Measurements from ENCODE around the gene PNLIPRP1. TPM values are rescaled to one million over a fixed set of nuclear protein-coding genes. Genes with fewer than 3 reads are reported as not detected.

PNLIPRP1 gene
- total and polyA plus RNA-seq, 10 of the 15 experiments (the other 5 are each of a cell fraction or from before 2014, with no cell fraction given) = 0.74 TPM; not detected in 9

DNA sequence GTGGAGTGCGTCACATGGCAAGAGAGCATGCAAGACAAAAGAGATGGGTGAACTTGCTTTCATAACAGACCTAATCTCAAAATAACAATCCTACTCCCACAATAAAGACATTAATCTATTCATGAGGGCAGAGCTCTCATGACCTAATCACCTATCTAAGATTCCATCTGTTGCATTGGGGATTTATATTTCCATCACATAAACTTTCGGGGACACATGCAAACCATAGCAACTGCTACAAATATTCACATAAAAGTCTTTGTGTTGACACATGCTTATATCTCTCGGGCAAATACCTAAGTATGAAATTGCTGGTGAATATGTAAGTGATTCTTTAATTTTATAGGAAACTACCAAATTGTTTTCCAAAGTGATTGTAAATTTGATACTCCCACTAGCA, 16.0 kb upstream of the PNLIPRP1 start:
- ChIA-PET RAD21 (ENCODE audit: unreplicated experiment) (no interaction called here), SMC1A (ENCODE audit: uncharacterized antibody, unreplicated experiment) (no interaction called here), POLR2A (no interaction called here), CTCF (interaction anchor here (0.6 kb wide), 1 partner anchor 85 kb away, joined by 3 read pairs; no protein-coding TSS in a partner anchor)
- no TSS peak for BruUV-seq (replicated peaks)
- DNase-seq (ENCODE audit: low read depth, low spot score) (no peak), FAIRE-seq (no peak), ATAC-seq (no peak)
- H3K4me2 ChIP-seq (ENCODE audit: control insufficient read depth, insufficient read depth) = no peak overlapping the region
- TF ChIP-seq POLR2A (IDR thresholded peaks at IDR 0.05; ENCODE audit: low read depth, low read length) = no peak
- intact Hi-C loops (cut with micrococcal nuclease; ENCODE audit: unreplicated experiment) (no loop called here), in situ Hi-C loops (cut with MboI) (no loop called here)
- H3K9ac ChIP-seq (ENCODE audit: control insufficient read depth, insufficient read depth, low read length) = no peak overlapping the region
- H4K20me1 ChIP-seq (ENCODE audit: control insufficient read depth, insufficient read depth) = no peaks in the 10 kb centered on the region
- H3K27ac ChIP-seq (ENCODE audit: control insufficient read depth, insufficient read depth) = no peak overlapping the region
- H3K79me2 ChIP-seq (ENCODE audit: control insufficient read depth, insufficient read depth, low read length) = no peaks in the 10 kb centered on the region
- no peak overlapping the region for H3K4me3 ChIP-seq
- H3K4me1 ChIP-seq (ENCODE audit: control insufficient read depth, insufficient read depth, low read length) = no peaks in the 10 kb centered on the region
- WGBS (ENCODE audit: insufficient coverage, insufficient replicate concordance, low lambda C conversion rate, missing lambda C conversion rate) = 31% methylated on average over 3 of the region's 3 CpGs
- no peaks in the 10 kb centered on the region; a peak in 1 of 4 replicates for H3K27me3 ChIP-seq (replicated peaks in 1 of 2; ENCODE audit: control insufficient read depth in 2 of 2, insufficient read depth in 2 of 2, low read length in 1 of 2)
- H2AFZ ChIP-seq (ENCODE audit: control insufficient read depth, low read depth, low read length) = no peak overlapping the region
- H3K36me3 ChIP-seq (ENCODE audit: control insufficient read depth in 2 of 2, insufficient read depth in 2 of 2, low read length in 1 of 2) = no peaks in the 10 kb centered on the region
- H3K9me3 ChIP-seq (replicated peaks; ENCODE audit: control insufficient read depth, insufficient read depth, low read length) = no peaks in the 10 kb centered on the region

DNA sequence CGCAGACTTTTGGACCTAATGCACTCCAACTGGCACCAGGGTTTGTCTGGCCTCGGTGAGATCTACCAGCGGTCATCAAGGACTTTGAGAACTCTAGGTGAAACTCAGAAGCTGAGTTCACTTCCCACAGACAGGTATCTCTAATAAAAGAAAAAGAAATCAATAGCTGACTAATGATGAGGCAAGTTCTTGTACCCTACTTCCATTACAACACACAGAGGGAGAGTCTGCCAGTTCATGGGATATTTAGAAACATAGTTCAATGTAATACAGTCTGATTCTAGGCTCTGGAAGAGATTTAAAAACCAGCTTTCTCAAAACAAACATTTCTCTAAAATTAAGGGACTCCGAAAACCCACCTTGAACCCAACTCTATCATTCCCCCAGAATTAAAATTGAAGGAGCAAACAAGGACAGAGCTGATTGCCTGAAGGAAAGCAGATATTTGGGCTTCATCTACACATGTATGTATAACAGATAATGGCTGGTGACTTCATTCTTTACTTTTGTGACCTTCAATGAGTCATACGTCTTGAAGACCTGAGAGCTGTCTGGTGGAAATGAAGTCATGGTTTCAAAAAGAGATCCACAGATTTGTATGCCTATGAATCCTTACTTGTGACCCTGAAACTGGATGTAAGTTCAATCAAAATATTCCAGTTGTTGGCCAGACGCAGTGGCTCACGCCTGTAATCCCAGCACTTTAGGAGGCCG, 2.7 kb upstream of the PNLIPRP1 start:
- no peak for ATAC-seq
- ChIA-PET RAD21 (ENCODE audit: unreplicated experiment) (no interaction called here), POLR2A (no interaction called here), SMC1A (ENCODE audit: uncharacterized antibody, unreplicated experiment) (no interaction called here), CTCF (no interaction called here)
- WGBS (ENCODE audit: insufficient coverage, insufficient replicate concordance, low lambda C conversion rate, missing lambda C conversion rate) = 49% methylated on average over 8 of the region's 8 CpGs
- no peak overlapping the region for H2AFZ ChIP-seq (ENCODE audit: control insufficient read depth, low read depth, low read length)
- no peak overlapping the region for H3K4me3 ChIP-seq
- H3K79me2 ChIP-seq (ENCODE audit: control insufficient read depth, insufficient read depth, low read length) = no peaks in the 10 kb centered on the region
- BruUV-seq (replicated peaks) = no TSS peak
- H3K9me3 ChIP-seq (replicated peaks; ENCODE audit: control insufficient read depth, insufficient read depth, low read length) = no peaks in the 10 kb centered on the region
- FAIRE-seq = no peak
- no peak for DNase-seq (ENCODE audit: low read depth, low spot score)
- H3K27me3 ChIP-seq (replicated peaks in 1 of 2; ENCODE audit: control insufficient read depth in 2 of 2, insufficient read depth in 2 of 2, low read length in 1 of 2) = no peaks in the 10 kb centered on the region
- H3K36me3 ChIP-seq (ENCODE audit: control insufficient read depth in 2 of 2, insufficient read depth in 2 of 2, low read length in 1 of 2) = no peaks in the 10 kb centered on the region
- H3K27ac ChIP-seq (ENCODE audit: control insufficient read depth, insufficient read depth) = no peak overlapping the region
- no peaks in the 10 kb centered on the region for H4K20me1 ChIP-seq (ENCODE audit: control insufficient read depth, insufficient read depth)
- intact Hi-C loops (cut with micrococcal nuclease; ENCODE audit: unreplicated experiment) = no loop called here
- in situ Hi-C loops (cut with MboI) = no loop called here
- no peak overlapping the region for H3K9ac ChIP-seq (ENCODE audit: control insufficient read depth, insufficient read depth, low read length)
- H3K4me1 ChIP-seq (ENCODE audit: control insufficient read depth, insufficient read depth, low read length) = no peaks in the 10 kb centered on the region
- no peak overlapping the region for H3K4me2 ChIP-seq (ENCODE audit: control insufficient read depth, insufficient read depth)
- TF ChIP-seq IKZF2 (IDR thresholded peaks at IDR 0.05) (no peak), ASH2L (IDR thresholded peaks at IDR 0.05; ENCODE audit: borderline replicate concordance, low read depth) (no peak), PML (IDR thresholded peaks at IDR 0.05; ENCODE audit: low read length) (no peak), TCF12 (IDR thresholded peaks at IDR 0.05; ENCODE audit: low read depth, low read length) (no peak), CHD1 (IDR thresholded peaks at IDR 0.05; ENCODE audit: low read depth, low read length) (no peak), SMAD5 (IDR thresholded peaks at IDR 0.05; ENCODE audit: low read depth) (no peak), IKZF1 (conservative IDR thresholded peaks at IDR 0.05) (no peak)
- TF ChIP-seq, protein P1, sequence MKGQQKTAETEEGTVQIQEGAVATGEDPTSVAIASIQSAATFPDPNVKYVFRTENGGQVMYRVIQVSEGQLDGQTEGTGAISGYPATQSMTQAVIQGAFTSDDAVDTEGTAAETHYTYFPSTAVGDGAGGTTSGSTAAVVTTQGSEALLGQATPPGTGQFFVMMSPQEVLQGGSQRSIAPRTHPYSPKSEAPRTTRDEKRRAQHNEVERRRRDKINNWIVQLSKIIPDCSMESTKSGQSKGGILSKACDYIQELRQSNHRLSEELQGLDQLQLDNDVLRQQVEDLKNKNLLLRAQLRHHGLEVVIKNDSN (IDR thresholded peaks at IDR 0.05; ENCODE audit: borderline replicate concordance, extremely low read length, insufficient read depth, low read depth, low read length) = no peak
- TF ChIP-seq, protein P2, sequence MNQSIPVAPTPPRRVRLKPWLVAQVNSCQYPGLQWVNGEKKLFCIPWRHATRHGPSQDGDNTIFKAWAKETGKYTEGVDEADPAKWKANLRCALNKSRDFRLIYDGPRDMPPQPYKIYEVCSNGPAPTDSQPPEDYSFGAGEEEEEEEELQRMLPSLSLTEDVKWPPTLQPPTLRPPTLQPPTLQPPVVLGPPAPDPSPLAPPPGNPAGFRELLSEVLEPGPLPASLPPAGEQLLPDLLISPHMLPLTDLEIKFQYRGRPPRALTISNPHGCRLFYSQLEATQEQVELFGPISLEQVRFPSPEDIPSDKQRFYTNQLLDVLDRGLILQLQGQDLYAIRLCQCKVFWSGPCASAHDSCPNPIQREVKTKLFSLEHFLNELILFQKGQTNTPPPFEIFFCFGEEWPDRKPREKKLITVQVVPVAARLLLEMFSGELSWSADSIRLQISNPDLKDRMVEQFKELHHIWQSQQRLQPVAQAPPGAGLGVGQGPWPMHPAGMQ (IDR thresholded peaks at IDR 0.05; ENCODE audit: borderline replicate concordance) = no peak
- TF ChIP-seq, protein P3, sequence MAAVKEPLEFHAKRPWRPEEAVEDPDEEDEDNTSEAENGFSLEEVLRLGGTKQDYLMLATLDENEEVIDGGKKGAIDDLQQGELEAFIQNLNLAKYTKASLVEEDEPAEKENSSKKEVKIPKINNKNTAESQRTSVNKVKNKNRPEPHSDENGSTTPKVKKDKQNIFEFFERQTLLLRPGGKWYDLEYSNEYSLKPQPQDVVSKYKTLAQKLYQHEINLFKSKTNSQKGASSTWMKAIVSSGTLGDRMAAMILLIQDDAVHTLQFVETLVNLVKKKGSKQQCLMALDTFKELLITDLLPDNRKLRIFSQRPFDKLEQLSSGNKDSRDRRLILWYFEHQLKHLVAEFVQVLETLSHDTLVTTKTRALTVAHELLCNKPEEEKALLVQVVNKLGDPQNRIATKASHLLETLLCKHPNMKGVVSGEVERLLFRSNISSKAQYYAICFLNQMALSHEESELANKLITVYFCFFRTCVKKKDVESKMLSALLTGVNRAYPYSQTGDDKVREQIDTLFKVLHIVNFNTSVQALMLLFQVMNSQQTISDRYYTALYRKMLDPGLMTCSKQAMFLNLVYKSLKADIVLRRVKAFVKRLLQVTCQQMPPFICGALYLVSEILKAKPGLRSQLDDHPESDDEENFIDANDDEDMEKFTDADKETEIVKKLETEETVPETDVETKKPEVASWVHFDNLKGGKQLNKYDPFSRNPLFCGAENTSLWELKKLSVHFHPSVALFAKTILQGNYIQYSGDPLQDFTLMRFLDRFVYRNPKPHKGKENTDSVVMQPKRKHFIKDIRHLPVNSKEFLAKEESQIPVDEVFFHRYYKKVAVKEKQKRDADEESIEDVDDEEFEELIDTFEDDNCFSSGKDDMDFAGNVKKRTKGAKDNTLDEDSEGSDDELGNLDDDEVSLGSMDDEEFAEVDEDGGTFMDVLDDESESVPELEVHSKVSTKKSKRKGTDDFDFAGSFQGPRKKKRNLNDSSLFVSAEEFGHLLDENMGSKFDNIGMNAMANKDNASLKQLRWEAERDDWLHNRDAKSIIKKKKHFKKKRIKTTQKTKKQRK (IDR thresholded peaks at IDR 0.05; ENCODE audit: low read depth, low read length) = no peak
